Natural killer cell (primary cell): ENCODE measurements around the gene TGFBR3. TPM values are rescaled to one million over a fixed set of nuclear protein-coding genes. Genes with fewer than 3 reads are reported as not detected.

Experiments used
- ATAC-seq, 3 donors: fragments of 150-1000 bp in 2 of 3; fragments of 200-7000 bp in 1 of 3; cut with Tn5 transposase; 1 replicate in 1 of 3; 2 replicates in 2 of 3; pipeline ENCODE4 v1.10.0; 2021; ENCODE audit warnings: mild to moderate bottlenecking in 2 of 3, moderate library complexity in 2 of 3
- DNase-seq, 2 donors: peaks; one replicate each; pipeline versions ENCODE4 v3.0.0 to v3.0.0-alpha.2; 2013 to 2021; ENCODE audit warnings: mixed read lengths in 1 of 2
- H3K27ac ChIP-seq: one replicate; pipeline ENCODE4 v1.5.1; 2013; ENCODE audit warnings: mild to moderate bottlenecking, low read length
- H3K27me3 ChIP-seq: one replicate; pipeline ENCODE4 v1.6.1; 2013; ENCODE audit warnings: low read length; ENCODE audit not compliant: control insufficient read depth, insufficient read depth
- H3K36me3 ChIP-seq: one replicate; pipeline ENCODE4 v1.6.1; 2013; ENCODE audit warnings: low read length; ENCODE audit not compliant: control insufficient read depth, insufficient read depth
- H3K4me1 ChIP-seq: one replicate; pipeline ENCODE4 v1.6.1; 2013; ENCODE audit warnings: low read length; ENCODE audit not compliant: control insufficient read depth, insufficient read depth
- H3K4me3 ChIP-seq: one replicate; pipeline ENCODE4 v1.5.1; 2013; ENCODE audit warnings: low read length
- H3K9me3 ChIP-seq: one replicate; pipeline ENCODE4 v1.6.1; 2013; ENCODE audit warnings: low read length; ENCODE audit not compliant: control insufficient read depth, insufficient read depth
- H3K27ac Mint-ChIP-seq, 2 donors: one replicate each; pipeline ENCODE4 v1.8.0; 2022; ENCODE audit warnings: mild to moderate bottlenecking in 2 of 2, mixed read lengths in 2 of 2, moderate library complexity in 1 of 2
- H3K27me3 Mint-ChIP-seq, 2 donors: one replicate each; pipeline ENCODE4 v1.8.0; 2022; ENCODE audit warnings: low read depth in 2 of 2, mixed read lengths in 2 of 2
- H3K36me3 Mint-ChIP-seq: one replicate; pipeline ENCODE4 v1.8.0; 2022; ENCODE audit warnings: mixed read lengths
- H3K4me1 Mint-ChIP-seq, 2 donors: one replicate each; pipeline ENCODE4 v1.8.0; 2022; ENCODE audit warnings: mixed read lengths in 2 of 2
- H3K4me3 Mint-ChIP-seq: one replicate; pipeline ENCODE4 v1.8.0; 2022; ENCODE audit warnings: mild to moderate bottlenecking, moderate library complexity, mixed read lengths
- H3K9me3 Mint-ChIP-seq, 2 donors: one replicate each; pipeline ENCODE4 v1.8.0; 2022; ENCODE audit warnings: mixed read lengths in 2 of 2
- CTCF ChIP-seq: fragments of 200-600 bp; IDR thresholded peaks from one replicate; pipeline ENCODE4 v1.8.0; 2022; ENCODE audit warnings: antibody characterized with exemption
- WGBS: methylation state at CpG from one replicate; pipeline ENCODE4 v1.1.7; 2013; ENCODE audit warnings: missing lambda C conversion rate; ENCODE audit not compliant: insufficient coverage; 5-methylcytosine and 5-hydroxymethylcytosine counted together
- intact Hi-C: fragments of 100-400 bp; cut with micrococcal nuclease; formaldehyde crosslinking; loops from one replicate; pipeline ENCODE4 v1.14.2; 2022
- total RNA-seq, 4 donors: library from RNA; stranded (reverse); fragments of 120-200 nt in 1 of 4; gene quantifications; one replicate each; pipeline versions ENCODE4 v1.2.3 to v1.2.4, GENCODE V29; 2013 to 2022

TGFBR3 gene
- total RNA-seq, 3 donors from 2014 or later (not counting 1 experiment from before 2014, with no cell fraction given) = 225 to 274 (median 243) TPM

- H3K27ac Mint-ChIP-seq = peak overlapping the region; percentile 59 to 90
These were observed 161.3 kb downstream of the TGFBR3 start for GRCh38 chr1:91724644-91725043.

GRCh38 chr1:91724231-91724630 is 161.7 kb downstream of the TGFBR3 start:
- Mint-ChIP-seq H3K4me1 (peaks cover 52 to 56% of the 10 kb centered on the region in 2 donors), H3K27ac (peak overlapping the region; percentile 50 to 59), H3K9me3 (no peaks in the 10 kb centered on the region), H3K4me3 (no peak overlapping the region), H3K36me3 (peaks cover 26% of the 10 kb centered on the region), H3K27me3 (no peaks in the 10 kb centered on the region)
- peaks cover 90% of the 10 kb centered on the region for H3K36me3 ChIP-seq
- no peaks in the 10 kb centered on the region for H3K9me3 ChIP-seq
- 88% methylated on average over 1 of the region's 1 CpG for WGBS
- H3K4me3 ChIP-seq = no peak overlapping the region
- H3K4me1 ChIP-seq = peaks cover 12% of the 10 kb centered on the region
- no peaks in the 10 kb centered on the region for H3K27me3 ChIP-seq
- intact Hi-C loops = no loop called here
- no peak overlapping the region for H3K27ac ChIP-seq
- no peak for TF ChIP-seq CTCF
- no peak for DNase-seq
- no peak for ATAC-seq

More at GRCh38 chr1:91724644-91725043, 161.3 kb downstream of the TGFBR3 start:
- Histone ChIP-seq H3K36me3 (peaks cover 90% of the 10 kb centered on the region), H3K27me3 (no peaks in the 10 kb centered on the region), H3K4me1 (peaks cover 16% of the 10 kb centered on the region), H3K4me3 (no peak overlapping the region), H3K9me3 (no peaks in the 10 kb centered on the region), H3K27ac (no peak overlapping the region)
- Mint-ChIP-seq H3K4me3 (no peak overlapping the region), H3K4me1 (peaks cover 57 to 61% of the 10 kb centered on the region in 2 donors), H3K9me3 (no peaks in the 10 kb centered on the region), H3K36me3 (peaks cover 26% of the 10 kb centered on the region), H3K27me3 (no peaks in the 10 kb centered on the region)
- WGBS = 100% methylated on average over 1 of the region's 2 CpGs
- intact Hi-C loops = loop anchor here (5.0 kb wide), 1 partner anchor 43 kb away; no protein-coding TSS in a partner anchor
- no peak for DNase-seq
- no peak for TF ChIP-seq CTCF
- no peak for ATAC-seq

- Mint-ChIP-seq H3K4me3 (no peak overlapping the region), H3K36me3 (peaks cover 23% of the 10 kb centered on the region), H3K9me3 (no peaks in the 10 kb centered on the region), H3K27me3 (no peaks in the 10 kb centered on the region), H3K4me1 (peaks cover 31 to 34% of the 10 kb centered on the region in 2 donors), H3K27ac (peak overlapping the region; percentile 27 to 99)
- DNase-seq (no peak), ATAC-seq (no peak)
- intact Hi-C loops = no loop called here
- H3K27ac ChIP-seq = no peak overlapping the region
- no peaks in the 10 kb centered on the region for H3K27me3 ChIP-seq
- no peaks in the 10 kb centered on the region for H3K9me3 ChIP-seq
- H3K4me3 ChIP-seq = no peak overlapping the region
- no peak for TF ChIP-seq CTCF
- H3K4me1 ChIP-seq = peaks cover 7% of the 10 kb centered on the region
- 79% methylated on average over 5 of the region's 5 CpGs for WGBS
- H3K36me3 ChIP-seq = peaks cover 85% of the 10 kb centered on the region
These were observed 165.9 kb downstream of the TGFBR3 start for GRCh38 chr1:91720044-91720443.

GRCh38 chr1:91718877-91719276 is 167.1 kb downstream of the TGFBR3 start:
- 92% methylated on average over 5 of the region's 5 CpGs for WGBS
- Mint-ChIP-seq H3K27ac (peak overlapping the region in 1 of 2 donors; percentile 99), H3K36me3 (peaks cover 26% of the 10 kb centered on the region)

More at GRCh38 chr1:91718877-91719276, 167.1 kb downstream of the TGFBR3 start:
- H3K27ac ChIP-seq = no peak overlapping the region
- H3K4me3 Mint-ChIP-seq = no peak overlapping the region
- DNase-seq = no peak
- H3K4me1 ChIP-seq = peaks cover 9% of the 10 kb centered on the region
- intact Hi-C loops = no loop called here
- H3K9me3 ChIP-seq = no peaks in the 10 kb centered on the region
- peaks cover 82% of the 10 kb centered on the region for H3K36me3 ChIP-seq
- TF ChIP-seq CTCF = no peak
- H3K27me3 Mint-ChIP-seq = no peaks in the 10 kb centered on the region
- H3K27me3 ChIP-seq = no peaks in the 10 kb centered on the region
- no peak for ATAC-seq
- no peak overlapping the region for H3K4me3 ChIP-seq
- no peaks in the 10 kb centered on the region for H3K9me3 Mint-ChIP-seq
- H3K4me1 Mint-ChIP-seq = peaks cover 33 to 34% of the 10 kb centered on the region in 2 donors
